Mesothelial cell of epicardium (in vitro differentiated cells): ENCODE measurements around the gene CYP2J2. TPM values are rescaled to one million over a fixed set of nuclear protein-coding genes. Genes with fewer than 3 reads are reported as not detected.
A peak's percentile ranks its signal among the peaks of the same experiment; 100 is the strongest.
"Not testable (repeated sequence)": the region's sequence is repeated elsewhere in the genome, so short reads cannot be mapped to it uniquely, and the experiment has no call there.

Source experiments
- DNase-seq, 2 experiments: peaks; one replicate each; pipeline ENCODE4 v3.0.0; 2021; ENCODE audit warnings: low spot score in 2 of 2; ENCODE audit not compliant: unreplicated experiment in 2 of 2
- H3K27ac Mint-ChIP-seq: 2 replicates; pipeline ENCODE4 v1.8.0; 2021; ENCODE audit warnings: mixed read lengths
- H3K27me3 Mint-ChIP-seq: 2 replicates; pipeline ENCODE4 v1.8.0; 2021; ENCODE audit warnings: low read depth, mixed read lengths
- H3K36me3 Mint-ChIP-seq: 2 replicates; pipeline ENCODE4 v1.8.0; 2021; ENCODE audit warnings: mixed read lengths
- H3K4me1 Mint-ChIP-seq: 2 replicates; pipeline ENCODE4 v1.8.0; 2021; ENCODE audit warnings: mixed read lengths
- H3K4me3 Mint-ChIP-seq: 2 replicates; pipeline ENCODE4 v1.8.0; 2021; ENCODE audit warnings: mild to moderate bottlenecking, moderate library complexity, mixed read lengths
- H3K9me3 Mint-ChIP-seq: 2 replicates; pipeline ENCODE4 v1.8.0; 2021; ENCODE audit warnings: mixed read lengths
- total RNA-seq: library from RNA; stranded (reverse); gene quantifications from 3 replicates; pipeline ENCODE4 v1.2.1, GENCODE V29; 2021
- TF ChIP-seq, protein P1 (sequence below): fragments of 200-600 bp; sonication (generic); IDR thresholded peaks from one replicate; pipeline ENCODE4 v1.5.0; 2021; ENCODE audit warnings: antibody characterized with exemption; ENCODE audit not compliant: unreplicated experiment

Gene CYP2J2
- total RNA-seq, 1 donor from 2014 or later, result 3.1 TPM

DNA sequence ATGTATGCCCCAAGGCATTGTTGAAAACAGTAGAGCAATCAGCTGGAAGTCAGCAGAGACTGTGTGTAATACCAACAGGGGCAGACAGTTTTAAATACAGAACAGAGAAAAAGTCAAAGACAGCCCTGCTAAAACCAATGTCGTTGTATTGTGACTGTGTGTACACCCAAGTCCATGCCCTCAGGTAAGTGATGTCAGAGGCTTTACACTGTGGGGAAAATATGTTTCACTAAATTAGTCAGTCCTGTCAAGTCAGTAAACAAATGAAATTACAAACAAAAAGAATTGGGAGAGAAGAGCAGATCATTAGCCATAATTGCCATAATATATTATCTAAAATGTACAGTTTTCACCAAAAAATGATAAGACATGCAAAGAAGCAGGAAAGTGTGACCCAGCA lies 2.4 kb upstream of the CYP2J2 start:
- Mint-ChIP-seq H3K4me3 (no peak overlapping the region), H3K4me1 (peaks cover 9% of the 10 kb centered on the region), H3K9me3 (peaks cover 16% of the 10 kb centered on the region), H3K27ac (no peak overlapping the region), H3K27me3 (peaks cover 78% of the 10 kb centered on the region), H3K36me3 (peaks cover 1% of the 10 kb centered on the region)
- TF ChIP-seq, protein P1, sequence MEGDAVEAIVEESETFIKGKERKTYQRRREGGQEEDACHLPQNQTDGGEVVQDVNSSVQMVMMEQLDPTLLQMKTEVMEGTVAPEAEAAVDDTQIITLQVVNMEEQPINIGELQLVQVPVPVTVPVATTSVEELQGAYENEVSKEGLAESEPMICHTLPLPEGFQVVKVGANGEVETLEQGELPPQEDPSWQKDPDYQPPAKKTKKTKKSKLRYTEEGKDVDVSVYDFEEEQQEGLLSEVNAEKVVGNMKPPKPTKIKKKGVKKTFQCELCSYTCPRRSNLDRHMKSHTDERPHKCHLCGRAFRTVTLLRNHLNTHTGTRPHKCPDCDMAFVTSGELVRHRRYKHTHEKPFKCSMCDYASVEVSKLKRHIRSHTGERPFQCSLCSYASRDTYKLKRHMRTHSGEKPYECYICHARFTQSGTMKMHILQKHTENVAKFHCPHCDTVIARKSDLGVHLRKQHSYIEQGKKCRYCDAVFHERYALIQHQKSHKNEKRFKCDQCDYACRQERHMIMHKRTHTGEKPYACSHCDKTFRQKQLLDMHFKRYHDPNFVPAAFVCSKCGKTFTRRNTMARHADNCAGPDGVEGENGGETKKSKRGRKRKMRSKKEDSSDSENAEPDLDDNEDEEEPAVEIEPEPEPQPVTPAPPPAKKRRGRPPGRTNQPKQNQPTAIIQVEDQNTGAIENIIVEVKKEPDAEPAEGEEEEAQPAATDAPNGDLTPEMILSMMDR, result no peak
- DNase-seq, result no peak

DNA sequence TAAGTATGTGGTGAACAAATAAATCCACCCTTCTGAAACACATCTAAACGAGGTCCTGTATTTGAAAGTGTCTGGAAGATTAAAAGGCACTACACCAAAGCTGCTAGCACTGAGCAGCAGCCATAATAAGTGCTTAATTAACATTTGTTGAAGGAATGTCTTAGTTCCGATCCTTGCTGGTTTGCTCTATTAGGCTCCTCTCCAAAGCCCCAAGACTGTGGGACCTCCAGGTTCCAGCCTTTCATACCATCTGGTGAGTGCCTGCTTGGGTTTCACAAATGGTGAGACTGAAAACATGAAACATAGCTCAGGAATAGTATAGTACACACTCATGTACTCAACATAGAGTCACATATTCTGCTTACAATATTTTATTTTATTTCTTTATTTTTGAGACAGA lies 640 bp upstream of the CYP2J2 start:
- peaks cover 9% of the 10 kb centered on the region for H3K4me1 Mint-ChIP-seq
- H3K27me3 Mint-ChIP-seq, result peaks cover 69% of the 10 kb centered on the region
- H3K36me3 Mint-ChIP-seq, result peaks cover 6% of the 10 kb centered on the region
- DNase-seq, result no peak
- TF ChIP-seq, protein P1, result no peak
- H3K9me3 Mint-ChIP-seq, result peaks cover 22% of the 10 kb centered on the region
- H3K27ac Mint-ChIP-seq, result no peak overlapping the region
- H3K4me3 Mint-ChIP-seq, result peak overlapping the region; percentile 71

DNA sequence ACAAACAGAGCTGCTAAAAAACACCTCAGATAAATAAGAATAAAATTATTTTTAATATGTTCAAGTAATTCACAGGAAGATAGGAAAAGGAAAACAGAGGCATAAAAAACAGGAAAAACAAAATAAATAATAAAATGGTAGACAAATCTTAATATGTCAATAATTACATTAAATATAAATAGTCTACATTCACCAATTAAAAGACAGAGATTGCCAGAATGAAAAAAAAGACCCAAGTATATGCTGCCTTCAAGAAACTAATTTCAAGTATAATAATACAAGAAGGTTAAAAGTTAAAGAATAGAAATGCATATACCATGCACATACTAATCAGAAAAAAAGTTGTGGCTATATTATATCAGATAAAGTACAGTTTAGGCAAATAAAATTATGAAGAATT lies 1.9 kb downstream of the CYP2J2 start:
- Mint-ChIP-seq H3K36me3 (peaks cover 6% of the 10 kb centered on the region), H3K4me3 (no peak overlapping the region), H3K9me3 (peaks cover 26% of the 10 kb centered on the region), H3K27me3 (peaks cover 58% of the 10 kb centered on the region), H3K4me1 (peaks cover 17% of the 10 kb centered on the region), H3K27ac (no peak overlapping the region)
- no peak for DNase-seq
- TF ChIP-seq, protein P1, result no peak

DNA sequence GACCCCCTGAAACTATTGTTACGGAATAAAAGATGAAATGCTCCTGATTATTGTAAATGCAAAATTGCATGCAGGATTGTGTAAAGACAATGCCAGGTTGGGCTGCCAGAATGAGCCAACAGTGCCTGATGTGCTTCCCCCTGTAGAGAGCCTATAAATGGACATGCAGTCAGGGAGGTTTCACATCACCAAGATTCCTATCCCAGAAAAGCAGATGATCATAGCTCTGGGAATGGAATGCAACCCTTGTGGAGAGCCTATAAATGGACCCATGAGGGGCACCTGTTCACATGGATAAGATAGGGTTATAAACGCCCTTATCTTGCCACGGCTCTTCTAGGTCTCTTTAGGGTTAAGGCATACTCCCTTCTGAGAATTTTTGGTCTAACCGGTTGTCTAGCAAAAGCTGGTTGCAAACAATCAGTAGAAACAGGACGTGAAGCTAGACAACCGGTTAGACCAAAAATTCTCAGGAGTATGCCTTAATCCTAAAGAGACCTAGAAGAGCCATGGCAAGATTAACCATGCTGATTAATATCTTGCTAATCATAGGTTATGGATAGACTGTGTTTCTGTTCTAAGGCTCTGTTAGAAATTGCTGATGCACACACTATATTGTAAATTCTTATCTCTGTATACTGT lies 5.2 kb downstream of the CYP2J2 start:
- not testable (repeated sequence) for H3K4me3 Mint-ChIP-seq, H3K27ac Mint-ChIP-seq, H3K36me3 Mint-ChIP-seq, DNase-seq
- Mint-ChIP-seq H3K9me3 (peaks cover 26% of the 10 kb centered on the region), H3K27me3 (peaks cover 27% of the 10 kb centered on the region), H3K4me1 (peaks cover 32% of the 10 kb centered on the region)

DNA sequence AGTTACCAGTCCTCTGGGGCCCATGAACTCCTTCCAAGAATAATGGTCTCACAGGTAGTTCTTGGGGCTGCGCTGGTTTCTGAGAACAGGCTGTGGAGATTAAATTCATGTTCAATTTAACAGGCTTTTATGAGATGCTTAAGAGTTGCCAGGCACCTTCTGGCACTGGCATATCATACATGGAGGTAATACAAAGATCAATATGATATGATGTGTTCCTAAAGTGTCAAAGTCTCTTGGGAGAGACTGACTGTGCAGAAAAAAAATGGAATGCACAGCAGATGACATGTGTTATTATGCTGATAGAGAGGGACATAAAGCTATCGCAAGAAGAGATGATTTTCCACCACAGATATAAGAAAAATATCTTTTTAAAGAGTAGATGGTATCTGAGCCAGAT lies 6.8 kb downstream of the CYP2J2 start:
- Mint-ChIP-seq H3K36me3 (peaks cover 5% of the 10 kb centered on the region), H3K4me1 (peaks cover 40% of the 10 kb centered on the region), H3K27ac (no peak overlapping the region), H3K27me3 (peaks cover 10% of the 10 kb centered on the region), H3K4me3 (no peak overlapping the region), H3K9me3 (peaks cover 14% of the 10 kb centered on the region)
- TF ChIP-seq, protein P1, result no peak
- no peak for DNase-seq

DNA sequence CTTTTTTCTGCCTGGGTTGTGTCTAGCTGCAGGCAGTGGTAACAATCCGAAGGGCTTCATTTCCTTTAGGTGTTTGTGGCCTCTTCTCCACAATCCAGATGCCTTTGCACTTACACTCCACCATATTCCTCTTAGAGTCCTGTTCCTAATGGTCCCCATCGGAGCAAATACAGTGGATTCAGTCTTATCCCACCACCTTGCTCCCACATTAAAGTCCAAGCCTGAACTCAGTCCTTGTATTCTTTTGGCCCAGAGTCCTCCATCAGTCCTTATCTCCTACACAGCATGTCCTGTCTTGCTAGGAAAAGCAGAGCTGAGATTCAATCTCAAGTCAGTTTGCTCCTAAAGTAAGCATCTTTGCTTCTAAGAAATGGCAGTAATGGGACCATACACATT lies 8.8 kb downstream of the CYP2J2 start:
- H3K27me3 Mint-ChIP-seq, result peaks cover 7% of the 10 kb centered on the region
- TF ChIP-seq, protein P1, result no peak

More for the DNA sequence above, 8.8 kb downstream of the CYP2J2 start:
- Mint-ChIP-seq H3K4me1 (peaks cover 43% of the 10 kb centered on the region), H3K36me3 (no peaks in the 10 kb centered on the region), H3K27ac (no peak overlapping the region), H3K9me3 (peaks cover 4% of the 10 kb centered on the region), H3K4me3 (no peak overlapping the region)
- DNase-seq, result no peak
